Gastrocnemius medialis (tissue), 4 donors: ENCODE measurements around the gene PPP2R2C.
A peak's percentile ranks its signal among the peaks of the same experiment; 100 is the strongest.

Source experiments
- CTCF ChIP-seq, 5 experiments: fragments of 450-650 bp in 3 of 5; fragments of 200-600 bp in 2 of 5; sonication (generic) in 2 of 5; IDR thresholded peaks in 4 of 5; conservative IDR thresholded peaks in 1 of 5; 1 replicate in 4 of 5; 2 replicates in 1 of 5; pipeline ENCODE4 v1.5.1; 2016 to 2019; ENCODE audit warnings: antibody characterized with exemption in 5 of 5, mild to moderate bottlenecking in 3 of 5, moderate library complexity in 3 of 5
- POLR2A ChIP-seq, 2 donors: fragments of 450-650 bp; IDR thresholded peaks; one replicate each; pipeline ENCODE4 v1.6.1; 2017; ENCODE audit warnings: antibody characterized with exemption in 2 of 2, mild to moderate bottlenecking in 2 of 2, moderate library complexity in 2 of 2

DNA sequence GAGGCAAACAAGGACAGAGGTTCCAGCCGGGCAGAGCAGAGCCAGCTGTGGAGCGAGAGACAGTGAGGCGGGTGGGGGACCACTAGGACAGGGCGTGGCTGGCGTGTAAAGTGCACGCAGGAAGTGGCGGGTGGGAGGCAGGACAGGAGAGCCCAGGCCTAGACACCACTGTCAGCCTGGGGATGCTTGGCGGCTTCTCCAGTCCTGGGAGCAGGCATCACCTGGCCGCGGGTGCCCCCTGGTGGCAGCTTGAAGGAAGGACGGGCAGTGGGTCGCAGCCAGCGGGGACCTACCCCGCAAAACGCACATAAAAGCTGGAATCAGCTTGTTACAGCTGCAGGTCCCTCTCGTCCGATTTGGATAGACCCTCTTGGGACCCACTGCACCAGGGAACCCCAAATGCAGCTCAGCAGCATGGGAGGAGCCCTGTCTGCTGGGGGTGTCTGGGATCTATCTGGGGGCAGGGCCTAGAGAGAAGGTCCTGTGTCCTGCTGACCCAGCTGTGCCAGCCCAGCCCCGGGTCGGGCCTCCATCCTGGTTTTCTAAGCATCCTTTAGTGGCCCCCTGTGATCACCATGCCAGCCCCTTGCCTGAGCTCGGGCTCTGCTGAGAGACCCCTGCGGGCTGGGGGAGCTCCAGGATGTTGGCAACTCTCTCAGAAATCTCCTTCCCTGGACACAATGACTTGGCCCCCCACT is 145.0 kb downstream of the PPP2R2C start:
- peak; percentile 70 to 95 (median 92) for TF ChIP-seq CTCF (IDR thresholded peaks at IDR 0.05 in 4 of 5, conservative IDR thresholded peaks at IDR 0.05 in 1 of 5)
- no peak for TF ChIP-seq POLR2A (IDR thresholded peaks at IDR 0.05)
